ENCODE results near the gene PLXNA1.

PLXNA1 gene

DNA sequence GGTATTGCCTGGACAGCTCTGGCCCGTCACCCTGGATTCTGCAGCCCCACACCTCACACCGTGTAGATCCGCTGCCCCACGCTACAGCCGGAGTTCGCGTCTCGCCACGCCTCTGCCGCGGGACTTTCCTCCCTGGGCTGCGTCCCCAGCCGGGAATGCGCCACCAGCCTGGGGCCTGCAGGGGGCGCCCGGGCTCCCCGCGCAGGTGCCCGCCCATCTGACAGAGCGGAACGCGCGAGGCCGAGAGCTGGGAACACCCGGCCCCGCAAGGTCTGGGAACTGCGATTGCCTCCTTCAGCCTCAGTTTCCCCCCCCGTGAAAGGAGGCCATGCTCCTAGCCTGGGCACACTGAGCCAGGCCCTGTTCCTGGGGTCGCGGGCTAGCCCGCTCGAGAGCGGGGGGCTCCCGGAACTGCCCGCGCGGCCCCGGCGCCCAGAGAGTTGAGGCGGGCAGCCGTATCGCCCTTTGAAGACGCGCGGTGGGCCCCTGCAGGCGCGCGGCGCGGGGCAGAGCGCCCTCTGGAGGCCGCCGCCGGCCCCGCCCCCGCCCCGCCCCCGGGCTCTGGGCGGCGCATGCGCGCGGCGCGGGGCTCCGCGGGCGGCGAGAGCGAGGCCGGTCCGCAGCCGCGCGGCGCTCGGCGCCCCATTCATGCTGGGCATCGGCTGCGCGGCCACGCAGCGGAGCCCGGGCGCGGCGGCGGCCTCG, at the start of gene PLXNA1:
TSS of gene PLXNA1 (plus strand) at position 645 of the 705 bp plus-strand sequence. CDS start 5,479 bp downstream, outside the sequence.
- peak; percentile 87 for DNase-seq

DNA sequence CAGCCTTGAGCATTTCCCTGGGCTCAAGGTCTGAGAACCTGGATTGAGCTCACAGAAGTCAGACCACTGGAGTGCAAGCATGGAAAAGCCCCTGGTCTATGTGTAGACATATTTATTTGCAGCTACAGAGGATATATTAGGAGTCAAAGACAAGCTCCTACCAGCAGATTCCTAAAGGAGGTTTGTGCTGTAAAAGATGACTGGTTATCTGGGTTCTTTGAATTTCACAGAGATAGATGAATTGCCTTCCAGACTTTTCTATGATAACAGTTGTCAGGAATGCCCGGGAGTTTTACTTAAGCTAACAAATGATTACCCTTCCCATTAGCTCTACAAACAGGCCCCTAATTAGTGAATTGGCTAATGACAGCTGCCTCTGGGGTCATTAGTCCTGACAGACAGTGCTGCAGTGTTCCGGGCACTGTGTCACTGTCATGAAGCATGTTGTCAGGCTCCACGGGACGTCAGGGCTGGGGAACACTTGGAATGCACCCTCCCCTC, 48.8 kb upstream of the PLXNA1 start:
- DNase-seq: no peak

DNA sequence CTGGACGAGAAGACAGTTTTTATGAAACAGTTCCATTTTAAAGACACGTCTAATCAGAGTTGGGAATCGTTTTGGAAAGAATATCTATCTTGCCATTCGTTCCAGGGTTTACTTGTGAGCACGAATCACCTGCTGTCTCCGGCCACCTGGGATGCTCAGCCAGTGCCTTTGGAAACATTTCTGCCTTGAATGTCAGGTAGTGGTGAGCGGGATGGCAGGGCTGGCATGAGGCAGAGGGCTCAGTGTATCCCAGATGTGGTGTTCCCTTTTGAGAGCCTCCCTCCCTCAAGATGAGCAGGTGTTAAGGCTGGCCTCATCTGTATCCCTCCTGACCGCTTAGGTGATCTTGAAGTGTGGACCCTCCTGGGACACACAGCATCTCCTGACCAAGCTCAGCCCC, 47.9 kb upstream of the PLXNA1 start:
- DNase-seq: no peak

DNA sequence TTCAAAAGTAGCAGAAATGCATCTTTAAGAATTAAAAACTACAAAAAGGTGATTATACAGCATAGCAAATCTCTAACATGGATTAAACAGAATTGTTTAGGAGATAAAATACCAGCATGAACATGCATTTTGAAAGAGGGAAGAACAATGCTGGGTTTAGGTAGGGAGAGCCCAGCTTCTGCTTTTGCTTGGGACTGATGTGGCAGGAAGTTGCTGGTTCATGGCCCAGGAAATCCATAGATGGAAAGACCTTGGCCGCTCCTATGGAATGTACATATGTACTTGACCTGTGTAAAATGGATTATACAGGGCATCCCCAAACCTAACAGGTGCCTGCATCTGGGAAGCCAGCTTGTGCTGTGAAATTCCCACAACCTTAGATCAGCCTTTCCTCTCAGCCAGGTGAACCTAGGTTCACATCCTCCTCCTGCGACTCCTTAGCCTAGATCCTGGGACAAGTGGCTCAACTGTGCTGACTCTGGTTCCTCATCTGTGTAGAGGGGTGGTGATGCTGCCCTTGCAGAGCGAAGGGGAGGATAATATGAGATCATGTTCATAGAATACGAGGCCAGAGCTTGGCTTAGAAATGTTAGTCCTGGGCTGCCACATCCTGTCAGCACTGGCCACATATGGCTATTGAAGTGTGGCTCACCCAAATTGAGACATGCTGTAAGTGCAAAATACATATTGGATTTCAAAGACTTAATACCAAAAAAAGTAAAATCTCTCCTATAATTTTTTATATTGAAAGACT, 47.0 kb upstream of the PLXNA1 start:
- DNase-seq: no peak

DNA sequence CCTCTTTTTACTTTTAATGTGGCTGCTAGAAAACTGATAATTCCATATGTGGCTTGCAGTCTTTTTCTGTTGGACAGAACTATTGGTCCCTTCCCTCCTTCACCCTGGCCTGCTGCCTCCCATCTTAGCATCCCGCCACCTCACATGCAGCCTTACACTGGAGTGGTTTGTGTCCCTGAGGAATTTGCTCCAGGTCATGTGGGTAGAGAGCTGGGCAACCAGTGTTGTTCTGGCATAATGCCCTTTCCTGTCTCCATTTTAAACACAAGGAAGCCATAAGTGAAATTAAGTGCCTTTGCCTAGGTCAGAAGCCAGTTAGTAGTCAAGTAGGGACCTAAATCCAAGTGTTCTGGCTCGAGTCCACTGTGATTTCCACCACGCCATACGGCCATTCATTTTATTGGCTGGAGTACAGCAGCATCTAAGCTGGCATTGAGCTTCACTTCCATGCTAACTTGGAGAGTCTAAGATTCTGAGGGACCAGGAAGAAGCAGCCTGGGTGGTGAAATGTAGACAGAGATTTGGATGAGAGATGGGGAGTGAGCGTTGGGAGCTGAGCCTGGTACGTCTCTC, 46.0 kb upstream of the PLXNA1 start:
- no peak for DNase-seq

DNA sequence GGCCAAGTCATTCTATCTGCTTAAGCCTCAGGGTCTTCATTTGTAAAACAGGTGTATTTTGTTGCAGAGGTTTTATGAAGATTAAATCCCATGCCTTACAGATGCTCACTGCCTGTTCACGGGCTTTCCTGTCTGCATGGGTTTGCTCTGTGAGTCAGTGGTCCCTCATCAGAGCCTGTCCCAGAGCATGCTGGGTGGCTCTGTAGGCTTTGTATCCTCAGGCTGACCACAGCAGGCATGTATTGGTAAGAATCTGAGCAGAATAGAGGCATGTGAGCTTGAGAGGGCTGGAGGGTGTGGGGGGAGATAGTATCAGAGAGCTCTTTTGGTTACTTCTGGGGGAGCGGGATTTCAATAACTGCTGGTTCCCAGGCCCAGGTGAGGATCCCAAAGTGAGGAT, 45.4 kb upstream of the PLXNA1 start:
- no peak for DNase-seq

DNA sequence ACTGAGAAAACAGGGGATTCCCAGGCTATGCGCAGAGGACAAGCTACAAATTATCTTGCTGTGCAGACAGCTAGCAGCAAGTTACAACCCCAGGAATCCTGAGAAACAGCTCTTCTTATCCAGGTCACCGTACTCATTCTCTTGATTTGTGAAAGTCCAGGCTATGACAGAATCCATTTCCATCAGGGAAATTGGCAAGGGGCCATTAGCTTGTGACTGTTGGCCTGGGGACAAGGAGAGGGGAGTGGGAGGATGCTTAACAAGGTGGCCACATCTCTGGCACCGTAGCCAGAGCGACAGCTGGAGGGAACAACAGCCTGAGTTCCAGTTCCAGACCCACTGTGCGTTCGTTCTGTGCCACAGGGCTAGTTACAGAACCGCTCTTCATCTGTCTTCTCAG, 44.9 kb upstream of the PLXNA1 start:
- no peak for DNase-seq

DNA sequence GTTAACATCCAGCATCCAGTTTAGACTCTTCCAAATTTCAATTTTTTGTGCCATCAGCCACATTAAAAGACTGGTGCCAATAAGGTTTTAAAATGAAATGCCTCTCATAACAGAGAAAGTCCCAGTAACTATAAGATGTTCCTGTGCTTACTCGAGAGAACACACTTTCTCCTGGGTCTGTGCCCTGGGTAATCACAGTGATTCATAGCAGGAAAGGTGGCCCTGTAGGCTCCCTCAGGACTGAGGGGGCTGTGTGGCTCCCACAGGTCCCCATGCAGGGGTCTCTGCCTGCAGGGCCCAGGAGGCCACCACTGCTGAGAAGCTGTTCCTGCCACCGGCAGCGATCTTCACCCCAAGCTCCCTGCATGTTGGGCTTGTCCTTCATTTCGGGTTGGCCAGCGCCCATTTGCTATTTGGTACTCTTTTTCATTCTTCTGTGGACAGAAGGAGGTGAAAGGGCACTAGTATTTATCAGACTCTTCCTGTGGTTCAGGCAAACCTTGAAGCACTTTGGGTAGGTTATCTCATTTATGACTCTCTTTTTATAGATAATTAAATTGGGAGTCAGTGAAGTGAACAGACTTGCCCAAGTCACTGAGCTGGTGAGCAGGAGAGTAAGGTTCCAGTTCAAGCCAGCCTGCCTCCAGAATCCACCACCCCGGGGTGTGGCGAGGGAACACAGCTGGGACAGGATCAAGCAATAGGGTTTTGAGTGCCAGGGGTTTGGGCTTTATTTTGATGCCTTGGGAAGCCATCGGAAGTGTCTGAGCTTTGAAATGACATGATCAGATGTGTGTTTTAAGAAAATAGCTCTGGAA, 44.2 kb upstream of the PLXNA1 start:
- DNase-seq: no peak

DNA sequence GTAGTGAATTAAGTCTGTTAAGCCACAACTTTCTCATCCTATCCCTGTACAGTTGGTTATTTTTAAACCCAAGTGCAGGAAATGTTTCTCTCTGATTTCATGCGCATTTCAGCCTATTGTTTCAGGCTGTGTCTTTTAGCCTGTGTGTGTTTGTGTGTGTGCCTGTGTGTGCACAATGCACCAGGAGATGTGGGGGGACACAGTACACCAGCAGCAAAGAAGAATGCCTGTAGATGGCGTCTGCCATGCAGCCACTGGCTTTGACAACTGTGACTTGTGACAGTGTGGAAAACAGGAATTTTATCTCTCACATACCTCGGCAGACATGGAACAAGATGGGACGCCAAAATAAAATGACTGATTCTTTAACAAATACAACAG, 43.6 kb upstream of the PLXNA1 start:
- DNase-seq: no peak

DNA sequence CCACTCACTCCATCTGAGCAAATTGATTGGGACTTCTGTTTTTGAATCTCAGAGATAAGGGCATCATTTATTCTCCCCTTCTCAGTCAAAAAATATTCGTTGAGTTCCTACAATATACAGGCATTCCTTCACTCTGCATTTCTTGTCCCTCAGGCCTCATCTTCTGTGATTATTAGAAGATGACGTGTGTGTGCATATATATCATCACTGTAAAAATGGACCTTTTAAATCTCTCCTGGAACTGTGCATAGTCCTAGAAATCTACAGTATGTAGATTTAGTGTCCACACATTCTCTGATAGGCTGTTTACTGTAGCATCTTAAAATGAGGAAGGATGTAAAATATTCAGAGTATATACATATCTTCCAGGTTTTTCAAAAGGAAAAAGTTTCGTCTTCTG, 43.2 kb upstream of the PLXNA1 start:
- DNase-seq: no peak

DNA sequence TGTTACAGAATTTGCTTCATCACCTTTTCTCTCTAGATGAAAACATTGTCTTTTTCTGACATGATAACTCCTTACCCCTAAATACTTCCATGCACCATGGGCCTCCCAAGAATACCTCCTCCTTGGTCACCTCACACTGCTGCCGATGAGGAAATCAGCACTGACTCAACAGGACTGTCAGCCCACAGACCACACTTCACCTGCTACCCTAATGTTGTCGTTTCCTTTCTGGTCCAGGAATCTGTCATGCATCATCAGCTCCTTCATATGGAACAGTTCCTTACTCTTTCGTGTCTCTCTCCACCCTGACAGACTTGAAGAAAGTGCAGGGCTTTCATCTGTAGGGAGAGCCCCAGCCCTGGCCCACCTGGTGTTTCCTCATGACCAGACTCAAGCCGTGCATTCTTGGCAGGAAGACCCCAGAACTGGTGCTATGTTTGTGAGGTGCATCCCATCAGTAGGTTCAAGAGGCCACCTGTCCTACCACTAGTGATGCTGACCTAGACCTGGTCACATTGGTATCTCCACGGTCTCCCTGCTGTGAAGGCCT, 41.1 kb upstream of the PLXNA1 start:
- DNase-seq: no peak

DNA sequence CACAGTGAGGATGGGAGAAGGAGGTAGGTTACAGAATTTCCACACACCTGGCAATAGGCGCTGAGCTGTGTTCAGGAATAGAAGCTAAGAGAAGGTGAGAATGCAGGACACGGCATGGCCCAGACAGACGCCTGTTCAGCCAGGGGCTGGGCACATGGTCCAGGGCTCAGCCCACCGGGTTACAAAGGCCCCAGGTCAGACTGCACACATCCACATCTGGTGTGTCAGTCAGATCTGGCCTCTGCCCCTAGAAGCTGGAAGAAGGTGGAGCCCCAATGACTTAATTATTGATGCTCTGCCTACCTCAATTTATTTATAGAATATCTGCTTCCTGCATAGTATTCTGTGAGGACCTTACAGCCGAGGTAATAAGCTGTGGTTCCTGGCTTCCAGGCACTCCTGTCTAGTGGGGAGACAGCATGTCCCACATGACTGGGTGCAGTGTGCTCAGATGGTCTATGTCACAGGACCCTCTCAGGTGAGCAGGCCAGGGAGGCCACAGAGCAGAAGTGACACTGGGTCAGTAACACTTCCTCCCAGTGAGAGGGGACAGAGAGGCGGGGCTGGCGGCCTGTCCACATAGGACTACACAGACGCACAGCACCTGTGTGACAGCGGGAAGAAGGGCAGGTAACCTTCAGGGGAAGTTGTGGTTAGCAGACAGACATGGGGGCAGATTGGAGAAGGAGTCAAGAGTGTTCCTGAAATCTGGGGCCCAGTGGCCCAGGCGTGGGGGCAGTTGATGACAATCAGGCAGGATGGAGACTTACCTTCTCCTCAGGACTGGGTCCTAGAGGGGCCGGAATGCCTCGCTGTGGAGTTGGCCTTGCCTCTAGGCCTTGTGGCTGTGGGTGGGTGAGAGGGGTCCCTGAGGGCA, 38.6 kb upstream of the PLXNA1 start:
- no peak for DNase-seq

DNA sequence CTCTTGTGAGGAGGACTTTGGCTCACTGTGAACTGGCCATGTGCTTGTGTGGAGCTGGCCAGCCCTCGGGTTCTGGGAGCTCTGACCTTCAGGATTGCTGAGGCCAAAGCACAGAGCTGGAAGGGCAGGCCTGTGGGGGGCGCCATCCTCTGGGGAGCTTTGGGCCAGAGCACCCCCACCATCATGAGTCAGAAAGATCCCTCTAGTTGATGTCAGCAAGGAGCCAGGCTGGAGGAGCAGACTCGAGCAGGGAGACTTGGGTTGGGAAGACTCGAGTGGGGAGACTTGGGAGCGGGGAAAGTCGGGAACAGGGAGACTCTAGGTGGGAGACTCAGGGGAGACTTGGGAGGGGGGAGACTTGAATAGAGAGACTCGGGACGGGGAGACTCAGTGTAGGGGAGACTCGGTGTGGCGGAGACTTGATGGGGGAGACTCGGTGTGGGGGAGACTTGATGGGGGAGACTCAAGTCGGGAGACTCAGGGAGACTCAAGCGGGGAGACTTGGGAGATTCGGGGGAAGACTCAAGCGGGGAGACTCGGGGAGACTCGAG, 37.7 kb upstream of the PLXNA1 start:
- DNase-seq: no peak

DNA sequence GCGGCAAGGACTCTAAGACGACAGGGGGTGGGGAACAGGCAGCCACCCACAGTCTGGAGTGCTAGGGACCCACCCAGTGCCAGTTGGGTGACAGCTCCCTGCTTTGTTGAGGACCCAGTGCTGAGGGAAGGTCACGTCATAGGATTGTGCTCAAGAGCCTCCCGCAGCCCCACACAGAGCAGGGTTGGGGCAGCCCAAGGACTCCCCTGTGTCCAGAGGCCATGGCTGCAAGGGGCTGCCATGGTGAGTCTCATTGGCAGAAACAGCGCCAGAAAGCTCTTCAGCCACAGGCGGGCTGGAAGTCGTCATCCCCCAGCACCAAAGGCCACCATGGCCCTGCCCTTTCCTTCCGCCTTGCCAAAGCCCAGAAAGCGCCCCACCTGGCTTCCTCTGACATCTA, 37.0 kb upstream of the PLXNA1 start:
- DNase-seq: no peak

DNA sequence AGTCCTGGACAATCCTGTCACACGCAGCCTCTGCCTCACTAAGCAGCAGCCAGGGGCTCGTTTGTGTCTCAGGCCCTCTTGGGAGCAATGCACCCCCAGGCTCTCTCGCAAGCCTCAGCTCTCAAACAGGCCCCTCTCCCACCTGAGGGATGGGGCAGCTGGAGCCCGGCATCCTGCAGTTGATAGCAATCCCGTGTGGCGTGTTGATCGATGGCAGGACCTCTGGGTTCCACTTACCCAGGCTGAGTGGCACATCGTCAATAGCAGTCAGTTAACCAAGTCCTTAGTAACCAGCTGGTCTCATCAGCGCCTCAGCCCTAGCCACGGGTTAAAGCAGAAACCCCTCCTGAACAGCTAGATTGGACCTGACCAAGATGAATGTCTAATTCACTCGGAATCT, 36.5 kb upstream of the PLXNA1 start:
- no peak for DNase-seq

DNA sequence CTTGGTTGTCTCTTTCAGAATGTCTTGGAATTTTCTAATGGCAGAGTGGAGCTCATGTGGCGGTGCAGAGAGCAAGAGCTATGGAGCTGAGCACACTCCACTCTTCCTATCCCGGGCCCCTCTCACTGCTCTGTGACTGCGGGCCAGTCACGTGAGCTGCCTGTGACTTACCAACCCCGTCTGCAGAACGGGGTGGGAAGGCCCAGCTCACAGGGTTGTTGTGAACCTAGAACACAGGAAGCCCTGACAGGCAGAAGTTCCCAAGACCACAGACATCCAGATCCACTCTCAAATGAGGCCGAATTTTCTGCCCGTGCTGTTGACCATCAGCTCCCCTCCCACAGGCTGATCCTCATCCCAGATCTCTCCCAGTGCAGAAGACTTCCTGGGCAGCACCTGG, 35.5 kb upstream of the PLXNA1 start:
- DNase-seq: no peak

DNA sequence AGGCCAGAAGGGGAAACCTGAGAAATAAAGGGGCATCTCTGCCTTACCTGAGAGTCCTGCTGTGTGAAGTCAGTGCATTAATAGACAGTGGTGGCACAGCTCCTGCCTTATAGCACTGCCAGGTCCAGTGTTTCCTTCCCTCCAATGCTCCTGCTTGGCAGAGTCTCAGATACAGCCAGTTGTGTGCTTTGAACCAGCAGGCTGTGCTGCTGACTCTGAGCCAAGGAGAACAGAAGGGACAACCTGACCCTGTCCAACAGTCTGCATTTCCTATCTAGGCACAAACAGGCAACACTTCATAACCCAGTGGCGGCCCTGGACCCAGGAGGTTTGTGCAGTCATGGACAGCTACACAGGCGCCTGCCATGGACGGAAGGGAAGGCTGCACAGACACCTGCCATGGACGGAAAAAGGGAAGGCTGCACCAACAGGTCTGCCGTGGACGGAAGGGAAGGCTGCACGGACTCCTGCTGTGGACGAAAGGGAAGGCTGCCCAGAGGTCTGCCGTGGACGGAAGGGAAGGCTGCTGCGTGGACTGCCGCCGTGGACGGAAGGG, 33.9 kb upstream of the PLXNA1 start:
- DNase-seq: no peak

DNA sequence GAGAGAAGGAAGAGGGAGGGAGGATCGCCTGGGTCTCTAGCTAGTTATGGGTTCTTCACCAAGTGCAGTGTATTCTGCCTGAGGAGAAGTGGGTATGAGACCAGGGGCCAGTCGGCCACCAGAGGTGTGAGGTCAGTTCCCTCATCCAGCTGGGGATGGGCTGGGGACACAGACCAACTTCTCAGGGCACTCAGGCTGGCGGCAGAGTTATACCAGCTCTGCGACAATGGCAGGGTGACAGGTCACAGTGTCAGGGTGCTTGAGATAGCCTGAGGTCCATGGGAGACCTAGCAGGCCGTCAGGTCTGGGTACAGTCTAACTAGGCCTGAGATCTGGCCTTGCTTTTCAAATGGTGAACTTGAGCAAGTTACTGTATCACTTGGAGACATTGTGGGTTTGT, 31.4 kb upstream of the PLXNA1 start:
- no peak for DNase-seq

DNA sequence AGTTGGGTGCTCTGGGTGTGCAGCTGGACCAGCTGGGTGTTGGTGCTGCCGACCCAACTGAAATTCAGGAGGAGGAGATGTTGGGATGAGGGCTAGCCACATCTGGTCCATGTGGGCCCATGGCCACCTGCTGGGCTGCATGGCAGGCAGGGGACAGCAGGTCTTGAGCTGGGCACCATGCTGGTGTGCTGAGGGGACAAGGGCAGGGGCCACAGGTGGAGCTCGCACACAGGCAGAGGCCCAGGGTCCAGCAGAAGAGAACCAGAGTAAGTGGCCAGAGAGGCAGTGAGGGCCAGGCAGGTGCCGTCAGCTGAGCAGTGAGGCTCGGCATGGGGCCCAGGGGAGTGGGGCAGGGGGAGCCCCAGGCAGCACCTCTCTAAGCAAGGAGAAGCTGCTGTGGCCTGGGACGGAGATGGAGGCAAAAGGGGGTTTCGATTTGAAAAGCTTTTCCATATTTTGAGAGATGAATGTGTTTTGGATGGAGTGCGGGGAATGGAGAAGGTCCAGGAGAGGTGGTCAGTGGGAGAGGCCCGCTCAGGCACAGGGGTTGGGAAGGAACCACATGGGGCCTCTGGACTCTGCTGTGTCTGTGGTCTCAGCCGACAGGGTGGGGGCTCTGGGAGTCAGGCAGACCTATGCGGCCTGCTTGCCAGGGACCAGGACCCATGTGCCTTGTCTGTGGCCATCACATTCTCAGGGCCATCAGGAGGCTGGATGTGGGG, 30.5 kb upstream of the PLXNA1 start:
- DNase-seq: no peak

DNA sequence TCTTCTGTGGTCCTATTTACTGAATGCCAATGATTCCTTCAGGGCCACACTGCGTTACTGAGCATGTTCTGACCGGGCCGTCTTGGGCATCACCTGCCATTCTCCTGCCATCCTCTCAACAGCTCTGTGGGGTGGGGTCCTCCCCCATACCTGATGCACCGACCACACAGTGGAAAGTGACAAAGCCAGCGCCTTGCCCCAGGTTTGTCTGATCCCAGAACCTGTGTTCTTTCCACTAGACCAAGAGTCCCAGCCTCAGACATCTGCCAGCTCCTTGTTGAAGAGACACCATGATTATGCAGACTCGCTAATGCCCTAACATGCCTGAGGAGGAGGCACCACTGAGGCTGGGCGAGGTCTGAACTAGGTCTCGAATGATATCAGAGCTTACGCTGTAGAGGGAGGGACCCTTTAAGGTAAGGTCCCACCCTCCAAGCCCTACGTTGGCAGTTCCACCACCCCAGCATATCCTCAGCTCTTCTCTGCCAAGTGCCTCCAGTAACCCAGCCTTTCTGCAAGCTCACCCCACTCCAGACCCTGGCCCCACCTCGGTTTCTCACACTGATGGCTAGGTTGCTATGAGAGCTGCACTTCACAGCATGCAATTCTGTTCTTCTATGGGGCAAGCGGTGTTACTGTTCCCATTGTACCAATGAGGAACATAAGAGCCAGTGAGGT, 29.8 kb upstream of the PLXNA1 start:
- no peak for DNase-seq

All from stimulated activated CD8-positive, alpha-beta memory T cell treated with anti-CD3 and anti-CD28 coated beads, Interleukin-4, amount 100 ng/mL, for 48 hours (primary cell).